Neutrophil (primary cell): ENCODE data around the gene TMEM254.
"Not testable (repeated sequence)": the region's sequence is repeated elsewhere in the genome, so short reads cannot be mapped to it uniquely, and the experiment has no call there.

Source experiments
- H3K27ac ChIP-seq: fragments of 200-600 bp; sonication (generic); 2 replicates; pipeline ENCODE4 v1.5.1; 2016; ENCODE audit warnings: mild to moderate bottlenecking, moderate library complexity
- H3K27me3 ChIP-seq: fragments of 200-600 bp; sonication (generic); 2 replicates; pipeline ENCODE4 v1.6.0; 2016; ENCODE audit warnings: mild to moderate bottlenecking
- H3K36me3 ChIP-seq: fragments of 200-600 bp; sonication (generic); 2 replicates; pipeline ENCODE4 v1.5.1; 2017
- H3K4me1 ChIP-seq, 2 experiments: fragments of 200-600 bp in 1 of 2; sonication (generic) in 1 of 2; 1 replicate in 1 of 2; 2 replicates in 1 of 2; pipeline versions ENCODE4 v1.5.1 to v1.6.1; 2013 to 2016; ENCODE audit warnings: low read depth in 1 of 2, low read length in 1 of 2, mild to moderate bottlenecking in 1 of 2, moderate library complexity in 1 of 2; ENCODE audit not compliant: control insufficient read depth in 1 of 2, insufficient read depth in 1 of 2
- H3K4me3 ChIP-seq, 2 experiments: fragments of 200-600 bp in 1 of 2; sonication (generic) in 1 of 2; 1 replicate in 1 of 2; 2 replicates in 1 of 2; pipeline ENCODE4 v1.5.1; 2013 to 2016; ENCODE audit warnings: low read depth in 1 of 2, low read length in 1 of 2, mild to moderate bottlenecking in 1 of 2, moderate library complexity in 1 of 2
- H3K9me3 ChIP-seq: fragments of 200-600 bp; sonication (generic); 2 replicates; pipeline ENCODE4 v1.5.1; 2016
- CTCF ChIP-seq: fragments of 200-600 bp; sonication (generic); IDR thresholded peaks from 2 replicates; pipeline ENCODE4 v1.5.1; 2016; ENCODE audit warnings: antibody characterized with exemption

The TMEM254 gene

GRCh38 chr10:80132299-80133139 lies 54.1 kb downstream of the TMEM254 start, which contains the start of gene PLAC9:
TSS of gene PLAC9 (plus strand) at chr10:80132730. CDS start at chr10:80132763, 33 bp downstream.
- H3K9me3 ChIP-seq = no peaks in the 10 kb centered on the region
- peaks cover 0 to 5% of the 10 kb centered on the region in 2 experiments for H3K4me1 ChIP-seq
- H3K4me3 ChIP-seq = no peak within 1 kb of the TSS
- H3K27ac ChIP-seq = no peak within 1 kb of the TSS
- peaks cover 58% of the 10 kb centered on the region for H3K27me3 ChIP-seq
- H3K36me3 ChIP-seq = no peaks in the 10 kb centered on the region
- no peak for TF ChIP-seq CTCF

GRCh38 chr10:80133206-80133605 lies 54.7 kb downstream of the TMEM254 start:
- Histone ChIP-seq H3K9me3 (no peaks in the 10 kb centered on the region), H3K36me3 (no peaks in the 10 kb centered on the region), H3K4me1 (peaks cover 0 to 5% of the 10 kb centered on the region in 2 experiments), H3K4me3 (no peak overlapping the region), H3K27me3 (peaks cover 58% of the 10 kb centered on the region), H3K27ac (no peak overlapping the region)
- no peak for TF ChIP-seq CTCF

- not testable (repeated sequence) for H3K36me3 ChIP-seq, H3K9me3 ChIP-seq, H3K4me1 ChIP-seq, H3K4me3 ChIP-seq, H3K27ac ChIP-seq
- peaks cover 58% of the 10 kb centered on the region for H3K27me3 ChIP-seq
Measured at GRCh38 chr10:80133687-80134086, 55.2 kb downstream of the TMEM254 start.

GRCh38 chr10:80136134-80136571 lies 57.7 kb downstream of the TMEM254 start:
- Histone ChIP-seq H3K36me3 (no peaks in the 10 kb centered on the region), H3K27ac (no peak overlapping the region), H3K4me3 (no peak overlapping the region), H3K27me3 (peaks cover 45% of the 10 kb centered on the region), H3K4me1 (peaks cover 0 to 5% of the 10 kb centered on the region in 2 experiments), H3K9me3 (no peaks in the 10 kb centered on the region)
- no peak for TF ChIP-seq CTCF

- no peak for TF ChIP-seq CTCF
- Histone ChIP-seq H3K4me1 (peaks cover 0 to 5% of the 10 kb centered on the region in 2 experiments), H3K4me3 (no peak overlapping the region), H3K27ac (no peak overlapping the region), H3K27me3 (peaks cover 34% of the 10 kb centered on the region), H3K9me3 (no peaks in the 10 kb centered on the region), H3K36me3 (no peaks in the 10 kb centered on the region)
Measured at GRCh38 chr10:80137031-80137862, 58.8 kb downstream of the TMEM254 start.
